Hepatocyte (in vitro differentiated cells): ENCODE data around the gene SPDYE4.

Source experiments
- CTCF ChIP-seq: fragments of 200-600 bp; sonication (generic); IDR thresholded peaks from 2 replicates; pipeline ENCODE4 v1.5.1; 2016; ENCODE audit warnings: antibody characterized with exemption, mild to moderate bottlenecking; ENCODE audit not compliant: poor library complexity
- EZH2 ChIP-seq: fragments of 200-600 bp; sonication (generic); IDR thresholded peaks from 2 replicates; pipeline ENCODE4 v1.6.1; 2016; ENCODE audit warnings: antibody characterized with exemption, mild to moderate bottlenecking, borderline replicate concordance
- EZH2phosphoT487 ChIP-seq: fragments of 200-600 bp; sonication (generic); IDR thresholded peaks from one replicate; pipeline ENCODE4 v1.6.1; 2018; ENCODE audit warnings: antibody characterized with exemption, mild to moderate bottlenecking, low read depth, moderate library complexity; ENCODE audit not compliant: unreplicated experiment, severe bottlenecking

- no peak for TF ChIP-seq CTCF
- TF ChIP-seq EZH2: no peak
- TF ChIP-seq EZH2phosphoT487: no peak
Observed at GRCh38 chr17:8734876-8735275, 23.5 kb downstream of the SPDYE4 start.
